ENCODE measurements around the gene LRRC43. TPM values are rescaled to one million over a fixed set of nuclear protein-coding genes. Genes with fewer than 3 reads are reported as not detected.

Gene LRRC43
- total and polyA plus RNA-seq, 10 of the 15 experiments (the other 5 are each of a cell fraction or from before 2014, with no cell fraction given), result 0.23 TPM; not detected in 9

GRCh38 chr12:122208073-122208820 lies 25.3 kb downstream of the LRRC43 start (continued):
- no peak for TF ChIP-seq CEBPB (IDR thresholded peaks at IDR 0.05; ENCODE audit: borderline replicate concordance in 1 of 2, low read depth in 2 of 2, low read length in 2 of 2)

- in situ Hi-C loops (cut with MboI), result no loop called here
- Histone ChIP-seq H3K9ac (ENCODE audit: control insufficient read depth, insufficient read depth, low read length) (no peak overlapping the region), H3K4me3 (no peak overlapping the region), H3K4me1 (ENCODE audit: control insufficient read depth, insufficient read depth, low read length) (no peaks in the 10 kb centered on the region), H3K79me2 (ENCODE audit: control insufficient read depth, insufficient read depth, low read length) (no peaks in the 10 kb centered on the region), H3K27ac (ENCODE audit: control insufficient read depth, insufficient read depth) (no peak overlapping the region), H4K20me1 (ENCODE audit: control insufficient read depth, insufficient read depth) (no peaks in the 10 kb centered on the region), H2AFZ (ENCODE audit: control insufficient read depth, low read depth, low read length) (no peak overlapping the region), H3K27me3 (replicated peaks in 1 of 2; ENCODE audit: control insufficient read depth in 2 of 2, insufficient read depth in 2 of 2, low read length in 1 of 2) (no peaks in the 10 kb centered on the region), H3K36me3 (ENCODE audit: control insufficient read depth in 2 of 2, insufficient read depth in 2 of 2, low read length in 1 of 2) (peaks cover 5 to 27% of the 10 kb centered on the region in 2 experiments), H3K9me3 (replicated peaks; ENCODE audit: control insufficient read depth, insufficient read depth, low read length) (no peaks in the 10 kb centered on the region), H3K4me2 (ENCODE audit: control insufficient read depth, insufficient read depth) (no peak overlapping the region)
- POLR2A ChIA-PET, result interaction anchor here (0.6 kb wide), 3 partner anchors 60 to 730 kb away, joined by 3 to 5 read pairs (median 4); no protein-coding TSS in a partner anchor
- TF ChIP-seq YBX1 (IDR thresholded peaks at IDR 0.05) (no peak), TAF1 (IDR thresholded peaks at IDR 0.05; ENCODE audit: borderline replicate concordance, low read depth, low read length) (no peak), CEBPB (IDR thresholded peaks at IDR 0.05; ENCODE audit: borderline replicate concordance in 1 of 2, low read depth in 2 of 2, low read length in 2 of 2) (no peak), WRNIP1 (IDR thresholded peaks at IDR 0.05; ENCODE audit: borderline replicate concordance, low read depth, low read length) (no peak), ZBTB40 (IDR thresholded peaks at IDR 0.05; ENCODE audit: borderline replicate concordance) (no peak), ZSCAN29 (IDR thresholded peaks at IDR 0.05) (no peak), KDM1A (IDR thresholded peaks at IDR 0.05; ENCODE audit: borderline replicate concordance) (no peak), ZNF274 (IDR thresholded peaks at IDR 0.05; ENCODE audit: insufficient read depth, insufficient read length) (no peak), MXI1 (IDR thresholded peaks at IDR 0.05; ENCODE audit: low read depth, low read length) (no peak), FOXM1 (IDR thresholded peaks at IDR 0.05; ENCODE audit: low read depth, low read length) (no peak), TBL1XR1 (IDR thresholded peaks at IDR 0.05; ENCODE audit: low read depth, low read length) (no peak), RELA (IDR thresholded peaks at IDR 0.05; ENCODE audit: borderline replicate concordance, partially characterized antibody) (no peak), RBBP5 (conservative IDR thresholded peaks at IDR 0.05) (no peak), FOS (IDR thresholded peaks at IDR 0.05; ENCODE audit: borderline replicate concordance, extremely low read depth, insufficient read length) (no peak), JUND (IDR thresholded peaks at IDR 0.05; ENCODE audit: low read depth, low read length) (no peak), ATF7 (IDR thresholded peaks at IDR 0.05; ENCODE audit: low read depth) (no peak)
- WGBS (ENCODE audit: insufficient coverage, insufficient replicate concordance, low lambda C conversion rate, missing lambda C conversion rate), result 91% methylated on average over 5 of the region's 5 CpGs
- RAD21 ChIA-PET (ENCODE audit: unreplicated experiment), result no interaction called here
- ATAC-seq (no peak), DNase-seq (ENCODE audit: low read depth, low spot score) (no peak), FAIRE-seq (no peak)
- CTCF ChIA-PET, result interaction anchor here (0.6 to 1.6 kb wide), 5 partner anchors 8 to 92 kb away, joined by 3 to 6 read pairs (median 5); no protein-coding TSS in a partner anchor
- intact Hi-C loops (cut with micrococcal nuclease; ENCODE audit: unreplicated experiment), result no loop called here
- no TSS peak for BruUV-seq (replicated peaks)
- SMC1A ChIA-PET (ENCODE audit: uncharacterized antibody, unreplicated experiment), result no interaction called here
Observed at GRCh38 chr12:122215771-122216170, 32.8 kb downstream of the LRRC43 start.

Measured in GM12878 (cell line).